ENCODE data around the gene DRAM1. TPM values are rescaled to one million over a fixed set of nuclear protein-coding genes. Genes with fewer than 3 reads are reported as not detected.
A peak's percentile ranks its signal among the peaks of the same experiment; 100 is the strongest.

DRAM1 gene
- total and polyA plus RNA-seq, 9 of the 15 experiments (the other 6 are each of a cell fraction or from before 2014, with no cell fraction given) = 1.4 to 4.3 (median 2.7) TPM

GRCh38 chr12:101878243-101878821 lies 952 bp downstream of the DRAM1 start (continued):
- 0 out of 2 replicates have a peak, but pooled peaks have one; percentile 37 for TF ChIP-seq ZBTB40 (IDR thresholded peaks at IDR 0.05)
- TF ChIP-seq ZBTB40 (CRISPR knock-in tag; IDR thresholded peaks at IDR 0.05) = no peak
- TF ChIP-seq NFYB (IDR thresholded peaks at IDR 0.05; ENCODE audit: extremely low read depth, insufficient read length) = peak; percentile 37

Data from K562 (cell line).